Mucosa of descending colon (tissue), 3 donors: Measurements from ENCODE around the gene PM20D2. TPM values are rescaled to one million over a fixed set of nuclear protein-coding genes. Genes with fewer than 3 reads are reported as not detected.

Source experiments
- ATAC-seq: fragments of 200-7000 bp; cut with Tn5 transposase; one replicate; pipeline ENCODE4 v1.9.1; 2020; ENCODE audit warnings: mild to moderate bottlenecking, moderate library complexity
- DNase-seq, 3 donors: peaks; one replicate each; pipeline ENCODE4 v3.0.0-alpha.2; 2020
- H3K36me3 ChIP-seq: fragments of 200-600 bp; one replicate; pipeline ENCODE4 v1.8.0; 2021; ENCODE audit warnings: low read depth, mild to moderate bottlenecking
- H3K4me1 ChIP-seq: fragments of 200-600 bp; one replicate; pipeline ENCODE4 v1.8.0; 2021; ENCODE audit warnings: low read depth, mild to moderate bottlenecking
- H3K4me3 ChIP-seq: fragments of 200-600 bp; one replicate; pipeline ENCODE4 v1.8.0; 2021; ENCODE audit warnings: mild to moderate bottlenecking
- H3K9me3 ChIP-seq: fragments of 200-600 bp; one replicate; pipeline ENCODE4 v1.8.0; 2021; ENCODE audit warnings: mild to moderate bottlenecking
- intact Hi-C, 2 donors: fragments of 100-400 bp; cut with DNase I in 1 of 2; cut with micrococcal nuclease in 1 of 2; formaldehyde crosslinking; loops; one replicate each; pipeline versions ENCODE4 v1.11.0 to v1.11.1; 2022; cut with DNase I, micrococcal nuclease
- long read RNA-seq, 2 donors: library from polyadenylated mRNA; unstranded; transcript quantifications; one replicate each; pipeline ENCODE4 v2.0.0, GENCODE V29; 2019 to 2021
- total RNA-seq, 3 donors: library from RNA; stranded (reverse); fragmentation: NEBNext Ultra II Directional in 2 of 3; extraction: Animal tissue kit (Norgen Biotek cat#: 25700) in 2 of 3; gene quantifications; one replicate each; pipeline versions ENCODE4 v1.2.1 to v1.2.4, GENCODE V29; 2021 to 2023
- TF ChIP-seq, protein P1 (sequence below): fragments of 200-600 bp; IDR thresholded peaks from one replicate; pipeline ENCODE4 v1.8.0; 2022; ENCODE audit warnings: antibody characterized with exemption, mild to moderate bottlenecking
- donor health status: DM: no; HTN: no; CAD: no; lungs with moderate emphysema.
- donor health status: DM: no; HTN: no; CAD: no.
- donor health status: DM: no; HTN: yes; CAD: no.

Gene PM20D2, protein sequence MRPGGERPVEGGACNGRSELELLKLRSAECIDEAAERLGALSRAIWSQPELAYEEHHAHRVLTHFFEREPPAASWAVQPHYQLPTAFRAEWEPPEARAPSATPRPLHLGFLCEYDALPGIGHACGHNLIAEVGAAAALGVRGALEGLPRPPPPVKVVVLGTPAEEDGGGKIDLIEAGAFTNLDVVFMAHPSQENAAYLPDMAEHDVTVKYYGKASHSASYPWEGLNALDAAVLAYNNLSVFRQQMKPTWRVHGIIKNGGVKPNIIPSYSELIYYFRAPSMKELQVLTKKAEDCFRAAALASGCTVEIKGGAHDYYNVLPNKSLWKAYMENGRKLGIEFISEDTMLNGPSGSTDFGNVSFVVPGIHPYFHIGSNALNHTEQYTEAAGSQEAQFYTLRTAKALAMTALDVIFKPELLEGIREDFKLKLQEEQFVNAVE
- total RNA-seq, result 10 to 100 TPM in 2 of 3 donors, 1 to 10 TPM in 1; 9.4 to 17.6 (median 13.8) TPM
- long read RNA-seq, donor 1, full-length matches to known transcripts, result 4 of 6 reads
- long read RNA-seq, donor 1, partial matches to known transcripts, result 2 of 6 reads
- long read RNA-seq, donor 1, other reads (novel, unspliced or antisense), result 0 of 6 reads
- long read RNA-seq, donor 2, full-length matches to known transcripts, result 2 of 2 reads
- long read RNA-seq, donor 2, partial matches to known transcripts, result 0 of 2 reads
- long read RNA-seq, donor 2, other reads (novel, unspliced or antisense), result 0 of 2 reads

DNA sequence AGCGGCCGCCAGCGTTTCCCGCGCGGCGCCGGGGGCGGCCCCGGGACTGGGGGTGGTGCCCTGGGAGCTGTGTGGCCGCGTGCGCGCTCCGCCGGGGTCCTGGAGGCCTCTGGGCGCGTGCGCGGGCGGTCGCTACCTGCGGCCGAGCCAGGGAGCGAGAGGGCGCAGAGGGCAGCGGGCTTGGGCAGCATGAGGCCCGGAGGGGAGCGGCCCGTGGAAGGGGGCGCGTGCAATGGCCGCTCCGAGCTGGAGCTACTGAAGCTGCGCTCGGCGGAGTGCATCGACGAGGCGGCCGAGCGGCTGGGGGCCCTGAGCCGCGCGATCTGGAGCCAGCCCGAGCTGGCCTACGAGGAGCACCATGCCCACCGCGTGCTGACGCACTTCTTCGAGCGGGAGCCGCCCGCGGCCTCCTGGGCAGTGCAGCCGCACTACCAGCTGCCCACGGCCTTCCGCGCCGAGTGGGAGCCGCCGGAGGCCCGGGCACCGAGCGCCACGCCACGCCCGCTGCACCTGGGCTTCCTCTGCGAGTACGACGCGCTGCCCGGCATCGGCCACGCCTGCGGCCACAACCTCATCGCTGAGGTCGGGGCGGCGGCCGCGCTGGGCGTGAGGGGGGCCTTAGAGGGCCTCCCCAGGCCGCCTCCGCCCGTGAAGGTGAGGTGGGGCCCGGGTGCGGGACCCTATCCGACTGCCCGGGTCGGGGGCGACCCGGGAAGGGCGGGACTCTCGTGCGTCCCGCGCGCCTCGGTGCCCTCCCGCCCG lies at the start of gene PM20D2:
Gene PM20D2, plus strand, starts transcription at position 100 of the 762 bp plus-strand sequence. Its CDS starts 90 bp downstream, at position 190.
- TF ChIP-seq, protein P1, sequence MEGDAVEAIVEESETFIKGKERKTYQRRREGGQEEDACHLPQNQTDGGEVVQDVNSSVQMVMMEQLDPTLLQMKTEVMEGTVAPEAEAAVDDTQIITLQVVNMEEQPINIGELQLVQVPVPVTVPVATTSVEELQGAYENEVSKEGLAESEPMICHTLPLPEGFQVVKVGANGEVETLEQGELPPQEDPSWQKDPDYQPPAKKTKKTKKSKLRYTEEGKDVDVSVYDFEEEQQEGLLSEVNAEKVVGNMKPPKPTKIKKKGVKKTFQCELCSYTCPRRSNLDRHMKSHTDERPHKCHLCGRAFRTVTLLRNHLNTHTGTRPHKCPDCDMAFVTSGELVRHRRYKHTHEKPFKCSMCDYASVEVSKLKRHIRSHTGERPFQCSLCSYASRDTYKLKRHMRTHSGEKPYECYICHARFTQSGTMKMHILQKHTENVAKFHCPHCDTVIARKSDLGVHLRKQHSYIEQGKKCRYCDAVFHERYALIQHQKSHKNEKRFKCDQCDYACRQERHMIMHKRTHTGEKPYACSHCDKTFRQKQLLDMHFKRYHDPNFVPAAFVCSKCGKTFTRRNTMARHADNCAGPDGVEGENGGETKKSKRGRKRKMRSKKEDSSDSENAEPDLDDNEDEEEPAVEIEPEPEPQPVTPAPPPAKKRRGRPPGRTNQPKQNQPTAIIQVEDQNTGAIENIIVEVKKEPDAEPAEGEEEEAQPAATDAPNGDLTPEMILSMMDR, result no peak

DNA sequence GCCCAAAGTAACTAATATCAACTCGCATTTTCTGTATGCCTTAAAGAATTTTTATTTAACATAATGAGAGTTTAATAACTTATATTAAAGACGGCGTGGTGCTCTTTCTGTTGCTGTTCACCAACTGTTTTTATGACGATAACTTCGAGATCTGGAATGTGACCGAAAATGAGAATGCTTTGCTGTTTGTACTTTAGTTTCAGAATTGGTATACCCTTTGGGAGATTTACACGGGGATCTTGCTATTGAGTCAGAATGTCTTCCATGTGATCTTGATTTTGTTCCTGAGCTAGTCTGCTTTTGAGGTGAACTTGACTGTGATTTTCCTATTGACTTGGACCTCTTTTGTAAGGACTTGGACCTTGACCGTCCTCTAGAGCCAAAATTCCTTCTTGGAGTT lies 47.4 kb upstream of the PM20D2 start:
- Histone ChIP-seq H3K9me3 (no peaks in the 10 kb centered on the region), H3K36me3 (no peaks in the 10 kb centered on the region), H3K4me1 (no peaks in the 10 kb centered on the region), H3K4me3 (no peak overlapping the region)
- intact Hi-C loops, result no loop called here
- ATAC-seq (no peak), DNase-seq (no peak)
- TF ChIP-seq, protein P1, result no peak

More for the DNA sequence above, at the start of gene PM20D2:
- Histone ChIP-seq H3K36me3 (no peaks in the 10 kb centered on the region), H3K4me3 (peak within 1 kb of the TSS; percentile 38), H3K9me3 (no peaks in the 10 kb centered on the region), H3K4me1 (peaks cover 6% of the 10 kb centered on the region)
- DNase-seq (peak; percentile 76 to 83 (median 81)), ATAC-seq (peak; percentile 91)
- intact Hi-C loops, result no loop called here

DNA sequence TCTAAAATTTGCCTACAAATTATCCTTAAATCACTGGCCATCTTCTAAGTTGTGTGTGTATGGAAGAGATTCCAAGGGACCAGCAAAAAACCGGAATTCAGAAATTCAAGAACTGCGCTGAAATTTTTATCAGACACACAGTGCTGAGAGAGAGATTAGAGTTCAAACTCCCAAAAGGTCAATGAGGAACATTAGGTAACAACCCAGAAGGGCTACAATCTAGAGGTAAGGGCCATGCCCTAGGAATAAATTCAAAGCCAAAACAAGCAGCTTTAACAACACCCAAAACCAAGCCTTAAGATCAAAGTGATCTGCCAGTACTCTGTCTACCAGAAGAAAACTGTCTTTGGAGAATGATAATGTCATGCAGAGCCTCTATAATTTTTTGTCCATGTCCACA lies 45.7 kb upstream of the PM20D2 start:
- ATAC-seq (no peak), DNase-seq (no peak)
- Histone ChIP-seq H3K9me3 (no peaks in the 10 kb centered on the region), H3K4me3 (no peak overlapping the region), H3K36me3 (no peaks in the 10 kb centered on the region), H3K4me1 (no peaks in the 10 kb centered on the region)
- TF ChIP-seq, protein P1, result no peak
- intact Hi-C loops, result no loop called here

DNA sequence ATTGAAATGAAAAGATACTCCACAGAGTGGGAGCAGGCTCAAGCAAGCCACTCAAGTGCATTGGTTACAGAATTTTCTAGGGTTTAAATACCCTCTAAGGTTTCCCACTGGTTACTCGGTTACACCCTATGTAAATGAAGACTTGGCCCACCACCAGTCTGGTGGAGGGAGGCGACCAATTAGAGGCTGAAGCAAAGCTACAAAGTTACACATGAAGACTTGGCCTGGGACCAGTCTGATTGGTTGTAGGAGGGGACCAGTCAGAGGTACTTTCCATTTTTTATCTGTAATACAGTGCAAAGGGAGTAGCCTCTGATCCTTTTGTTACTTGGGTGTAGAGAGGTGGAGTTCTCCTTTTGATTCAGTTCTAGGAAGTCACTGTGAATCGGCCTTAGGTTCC lies 35.6 kb upstream of the PM20D2 start:
- no peaks in the 10 kb centered on the region for H3K36me3 ChIP-seq
- no peak for DNase-seq
- no peaks in the 10 kb centered on the region for H3K9me3 ChIP-seq
- no peak overlapping the region for H3K4me3 ChIP-seq
- TF ChIP-seq, protein P1, result no peak
- intact Hi-C loops, result loop anchor here in 1 of 2 donors (10.0 kb wide), 1 partner anchor 125 kb away; no protein-coding TSS in a partner anchor
- ATAC-seq, result no peak
- no peaks in the 10 kb centered on the region for H3K4me1 ChIP-seq

DNA sequence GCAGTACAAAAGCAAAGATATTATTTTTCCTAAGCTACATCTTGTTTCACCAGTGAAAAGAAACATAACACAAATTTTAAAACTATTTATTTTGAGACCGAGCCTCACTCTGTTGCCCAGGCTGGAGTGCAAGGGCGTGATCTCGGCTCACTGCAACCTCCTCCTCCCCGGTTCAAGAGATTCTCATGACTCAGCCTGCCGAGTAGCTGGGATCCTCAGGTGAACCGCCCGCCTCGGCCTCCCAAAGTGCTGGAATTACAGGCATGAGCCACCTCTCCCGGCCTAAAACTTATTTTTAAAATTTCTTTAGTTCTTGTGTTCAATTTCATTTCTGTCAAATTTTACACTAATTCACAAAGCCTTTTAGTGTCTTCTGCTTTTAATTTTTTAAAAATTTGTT lies 33.9 kb upstream of the PM20D2 start:
- peaks cover under 1% of the 10 kb centered on the region for H3K4me1 ChIP-seq
- no peak overlapping the region for H3K4me3 ChIP-seq
- DNase-seq, result no peak
- H3K36me3 ChIP-seq, result no peaks in the 10 kb centered on the region
- TF ChIP-seq, protein P1, result no peak
- H3K9me3 ChIP-seq, result no peaks in the 10 kb centered on the region
- intact Hi-C loops, result loop anchor here in 1 of 2 donors (10.0 kb wide), 1 partner anchor 127 kb away; no protein-coding TSS in a partner anchor
- no peak for ATAC-seq
